Prostate gland (tissue), 2 donors: ENCODE results near the gene FRYL. TPM values are rescaled to one million over a fixed set of nuclear protein-coding genes. Genes with fewer than 3 reads are reported as not detected.

Experiments
- DNase-seq: peaks from one replicate; pipeline ENCODE4 v3.0.0-alpha.2; 2019; ENCODE audit warnings: low spot score
- H3K27ac ChIP-seq, 2 donors: fragments of 200-600 bp; sonication (generic); 2 replicates each; pipeline ENCODE4 v1.5.1; 2017 to 2019
- H3K27me3 ChIP-seq: fragments of 200-600 bp; sonication (generic); replicated peaks from 2 replicates; pipeline ENCODE4 v1.5.1; 2019; ENCODE audit not compliant: insufficient read depth
- H3K36me3 ChIP-seq, 2 donors: fragments of 200-600 bp; sonication (generic); 1 replicate in 1 of 2; 2 replicates in 1 of 2; pipeline versions ENCODE4 v1.5.1 to v1.8.1; 2017 to 2019
- H3K4me1 ChIP-seq: fragments of 200-600 bp; sonication (generic); replicated peaks from 2 replicates; pipeline ENCODE4 v1.5.1; 2019
- H3K4me3 ChIP-seq, 2 donors: fragments of 200-600 bp; sonication (generic); 2 replicates each; pipeline ENCODE4 v1.5.1; 2017 to 2019
- H3K9me3 ChIP-seq: fragments of 200-600 bp; sonication (generic); 2 replicates; pipeline ENCODE4 v1.5.1; 2017
- POLR2A ChIP-seq: fragments of 450-650 bp; IDR thresholded peaks from one replicate; pipeline ENCODE4 v1.6.1; 2016; ENCODE audit warnings: antibody characterized with exemption, mild to moderate bottlenecking
- POLR2AphosphoS5 ChIP-seq: sonication (generic); formaldehyde crosslinking; IDR thresholded peaks from one replicate; pipeline ENCODE4 v1.6.1; 2017; ENCODE audit warnings: antibody characterized with exemption
- WGBS: methylation state at CpG from one replicate; pipeline ENCODE4 v1.1.5; 2018; 5-methylcytosine and 5-hydroxymethylcytosine counted together
- intact Hi-C: fragments of 100-400 bp; cut with DNase I; formaldehyde crosslinking; loops from one replicate; pipeline ENCODE4 v1.14.2; 2022
- total RNA-seq, 2 donors: library from RNA; depleted of rRNA; stranded (reverse); fragments of >200 nt; gene quantifications; one replicate each; pipeline ENCODE4 v1.1.0, GENCODE V29; 2016
- TF ChIP-seq, protein P1 (sequence below), 4 experiments: fragments of 200-600 bp in 2 of 4; fragments of 450-650 bp in 2 of 4; sonication (generic) in 2 of 4; IDR thresholded peaks; 1 replicate in 3 of 4; 2 replicates in 1 of 4; pipeline ENCODE4 v1.5.1; 2016 to 2019; ENCODE audit warnings: antibody characterized with exemption in 4 of 4, mild to moderate bottlenecking in 2 of 4, moderate library complexity in 2 of 4

FRYL gene
- total RNA-seq, 2 donors from 2014 or later = 40.0 to 47.6 TPM

DNA sequence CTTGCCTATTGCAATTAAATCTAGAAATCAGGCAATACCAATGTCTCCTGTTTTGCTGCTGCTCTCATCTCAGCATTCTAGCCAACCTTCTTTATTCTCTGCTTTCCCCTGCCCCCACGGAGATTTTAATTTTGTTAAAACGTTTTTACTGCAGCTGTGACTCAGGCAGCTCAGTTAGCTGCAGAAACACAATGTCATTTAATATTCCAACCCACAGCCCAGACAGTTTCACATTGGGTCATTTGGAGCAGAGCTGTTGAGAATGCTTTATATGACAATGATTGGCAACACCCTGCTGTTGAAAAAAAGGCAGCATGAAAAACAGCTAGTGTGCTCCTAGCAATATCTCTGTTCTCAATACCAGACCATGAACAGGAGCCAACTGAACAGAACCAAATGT, 309.5 kb downstream of the FRYL start:
- no peak for DNase-seq
- H3K27me3 ChIP-seq = no peaks in the 10 kb centered on the region
- 25% methylated on average over 2 of the region's 2 CpGs for WGBS
- no peaks in the 10 kb centered on the region for H3K36me3 ChIP-seq
- H3K4me3 ChIP-seq = no peak overlapping the region
- TF ChIP-seq, protein P1, sequence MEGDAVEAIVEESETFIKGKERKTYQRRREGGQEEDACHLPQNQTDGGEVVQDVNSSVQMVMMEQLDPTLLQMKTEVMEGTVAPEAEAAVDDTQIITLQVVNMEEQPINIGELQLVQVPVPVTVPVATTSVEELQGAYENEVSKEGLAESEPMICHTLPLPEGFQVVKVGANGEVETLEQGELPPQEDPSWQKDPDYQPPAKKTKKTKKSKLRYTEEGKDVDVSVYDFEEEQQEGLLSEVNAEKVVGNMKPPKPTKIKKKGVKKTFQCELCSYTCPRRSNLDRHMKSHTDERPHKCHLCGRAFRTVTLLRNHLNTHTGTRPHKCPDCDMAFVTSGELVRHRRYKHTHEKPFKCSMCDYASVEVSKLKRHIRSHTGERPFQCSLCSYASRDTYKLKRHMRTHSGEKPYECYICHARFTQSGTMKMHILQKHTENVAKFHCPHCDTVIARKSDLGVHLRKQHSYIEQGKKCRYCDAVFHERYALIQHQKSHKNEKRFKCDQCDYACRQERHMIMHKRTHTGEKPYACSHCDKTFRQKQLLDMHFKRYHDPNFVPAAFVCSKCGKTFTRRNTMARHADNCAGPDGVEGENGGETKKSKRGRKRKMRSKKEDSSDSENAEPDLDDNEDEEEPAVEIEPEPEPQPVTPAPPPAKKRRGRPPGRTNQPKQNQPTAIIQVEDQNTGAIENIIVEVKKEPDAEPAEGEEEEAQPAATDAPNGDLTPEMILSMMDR (IDR thresholded peaks at IDR 0.05) = no peak
- TF ChIP-seq POLR2A = no peak
- no peak for TF ChIP-seq POLR2AphosphoS5
- H3K9me3 ChIP-seq = no peaks in the 10 kb centered on the region
- intact Hi-C loops = no loop called here
- no peaks in the 10 kb centered on the region for H3K4me1 ChIP-seq
- no peak overlapping the region for H3K27ac ChIP-seq

DNA sequence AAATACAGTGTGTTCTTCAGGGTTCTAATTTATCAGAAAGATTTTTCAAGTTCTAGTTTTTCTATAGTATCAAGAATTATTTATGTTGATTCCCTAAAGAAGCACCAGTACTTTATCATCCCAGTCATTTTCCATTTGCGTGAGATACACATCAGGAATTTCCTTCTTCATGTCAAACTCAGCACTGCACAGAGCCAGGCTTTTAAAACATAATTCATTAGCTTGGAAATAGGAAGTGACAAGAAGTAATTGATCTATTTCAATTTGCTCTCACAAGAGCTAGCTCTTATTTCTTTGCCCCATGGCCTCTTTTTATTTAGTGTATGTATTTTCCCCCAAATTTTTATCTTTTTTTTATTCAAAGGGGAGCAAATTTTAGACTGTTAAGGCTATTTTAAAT, 309.9 kb downstream of the FRYL start:
- 76% methylated on average over 1 of the region's 1 CpG for WGBS
- no peak overlapping the region for H3K27ac ChIP-seq
- no peaks in the 10 kb centered on the region for H3K9me3 ChIP-seq
- no peaks in the 10 kb centered on the region for H3K36me3 ChIP-seq
- no peak for TF ChIP-seq POLR2AphosphoS5
- H3K27me3 ChIP-seq = no peaks in the 10 kb centered on the region
- H3K4me3 ChIP-seq = no peak overlapping the region
- intact Hi-C loops = no loop called here
- no peaks in the 10 kb centered on the region for H3K4me1 ChIP-seq
- no peak for DNase-seq

DNA sequence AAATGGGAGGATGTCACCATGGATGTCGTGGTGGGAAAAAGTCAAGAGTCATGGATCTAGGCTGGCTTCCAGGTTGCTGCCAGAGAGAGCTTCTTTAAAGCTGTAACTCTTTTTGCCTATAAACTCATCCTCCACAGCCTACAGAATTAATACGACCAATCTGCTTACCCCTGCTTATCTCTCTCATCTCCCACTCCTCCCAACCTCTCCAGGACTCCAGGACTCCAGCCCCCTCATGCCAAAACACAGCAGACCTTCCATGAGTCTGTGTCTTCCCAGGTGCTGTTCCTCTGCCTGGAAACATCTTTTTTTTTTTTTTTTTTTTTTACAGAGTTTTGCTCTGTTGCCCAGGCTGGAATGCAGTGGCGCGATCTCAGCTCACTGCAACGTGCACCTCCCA, 312.2 kb downstream of the FRYL start:
- TF ChIP-seq, protein P1 (IDR thresholded peaks at IDR 0.05) = no peak
- no peak for TF ChIP-seq POLR2AphosphoS5
- no peak for TF ChIP-seq POLR2A
- H3K27ac ChIP-seq = no peak overlapping the region
- DNase-seq = no peak
- WGBS = 59% methylated on average over 5 of the region's 5 CpGs
- no peaks in the 10 kb centered on the region for H3K4me1 ChIP-seq
- H3K4me3 ChIP-seq = no peak overlapping the region
- intact Hi-C loops = no loop called here
- no peaks in the 10 kb centered on the region for H3K27me3 ChIP-seq
- H3K36me3 ChIP-seq = no peaks in the 10 kb centered on the region
- no peaks in the 10 kb centered on the region for H3K9me3 ChIP-seq

DNA sequence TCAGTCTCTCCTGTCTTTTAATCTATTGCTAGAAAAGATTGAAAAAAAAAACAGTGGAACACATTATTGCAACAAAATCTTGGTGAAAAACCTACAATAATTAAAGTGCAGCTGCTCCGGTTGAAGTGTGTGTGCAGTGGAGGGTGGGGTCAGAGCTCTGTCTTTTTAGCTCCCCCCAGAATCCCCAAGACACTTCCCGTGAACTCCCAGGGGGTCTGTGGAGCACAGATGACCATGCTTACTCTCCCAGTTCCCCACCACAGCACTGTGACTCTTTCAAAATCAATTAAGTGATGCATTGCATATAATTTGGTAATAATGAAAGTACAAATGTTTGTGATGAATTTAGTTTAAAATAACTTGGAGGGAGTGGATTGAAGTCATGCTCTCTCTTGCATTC, 312.6 kb downstream of the FRYL start:
- no peaks in the 10 kb centered on the region for H3K27me3 ChIP-seq
- H3K4me1 ChIP-seq = no peaks in the 10 kb centered on the region
- DNase-seq = no peak
- WGBS = 86% methylated on average over 2 of the region's 2 CpGs
- no peaks in the 10 kb centered on the region for H3K36me3 ChIP-seq
- H3K4me3 ChIP-seq = no peak overlapping the region
- H3K27ac ChIP-seq = no peak overlapping the region
- TF ChIP-seq POLR2AphosphoS5 (no peak), POLR2A (no peak)
- TF ChIP-seq, protein P1 (IDR thresholded peaks at IDR 0.05) = no peak
- intact Hi-C loops = no loop called here
- no peaks in the 10 kb centered on the region for H3K9me3 ChIP-seq

DNA sequence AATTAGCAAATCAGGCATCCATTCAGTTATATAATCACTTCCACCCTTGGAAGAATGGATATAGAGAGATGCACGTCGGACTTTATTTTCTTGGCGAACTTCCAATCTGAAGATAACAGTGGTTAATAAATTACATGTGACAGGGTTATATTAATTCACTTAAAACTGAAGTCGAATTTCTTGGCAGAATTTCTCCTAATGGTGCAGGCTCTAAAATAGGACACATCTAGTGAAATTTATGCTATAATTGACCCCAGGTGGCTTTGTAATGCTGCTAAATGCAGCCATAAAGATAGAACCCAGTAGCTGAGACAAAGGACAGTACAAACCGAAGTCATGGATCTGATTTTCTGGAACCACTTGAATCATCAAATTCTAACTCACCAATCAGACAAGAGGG, 317.7 kb downstream of the FRYL start:
- TF ChIP-seq, protein P1 (IDR thresholded peaks at IDR 0.05) = no peak
- TF ChIP-seq POLR2AphosphoS5 = no peak
- TF ChIP-seq POLR2A = no peak
- Histone ChIP-seq H3K4me3 (no peak overlapping the region), H3K9me3 (no peaks in the 10 kb centered on the region), H3K27ac (no peak overlapping the region), H3K4me1 (no peaks in the 10 kb centered on the region), H3K36me3 (no peaks in the 10 kb centered on the region), H3K27me3 (no peaks in the 10 kb centered on the region)
- WGBS = 30% methylated on average over 5 of the region's 5 CpGs
- intact Hi-C loops = no loop called here
- no peak for DNase-seq
